HepG2 (cell line): ENCODE measurements around the gene MRPS7. TPM values are rescaled to one million over a fixed set of nuclear protein-coding genes. Genes with fewer than 3 reads are reported as not detected.

Experiments used
- AGO1 ChIP-seq: fragments of 200-400 bp; formaldehyde crosslinking; IDR thresholded peaks from 2 replicates; pipeline ENCODE4 v1.6.1; 2017; ENCODE audit warnings: mild to moderate bottlenecking, low read depth, low read length, moderate library complexity; ENCODE audit not compliant: poor library complexity, severe bottlenecking
- CCDC6 ChIP-seq: sonication (generic); formaldehyde crosslinking; IDR thresholded peaks from 2 replicates; pipeline ENCODE4 v1.8.1; 2022; ENCODE audit warnings: mild to moderate bottlenecking, missing genetic modification reagents, moderate library complexity
- FOSL1 ChIP-seq: sonication (generic); formaldehyde crosslinking; IDR thresholded peaks from 2 replicates; pipeline ENCODE4 v1.9.0; 2021; ENCODE audit warnings: missing genetic modification reagents, borderline replicate concordance
- FOXJ3 ChIP-seq: sonication (generic); formaldehyde crosslinking; IDR thresholded peaks from 2 replicates; pipeline ENCODE4 v1.4.0; 2020; ENCODE audit warnings: missing genetic modification reagents, mild to moderate bottlenecking, borderline replicate concordance
- HNRNPK ChIP-seq: fragments of 200-400 bp; formaldehyde crosslinking; IDR thresholded peaks from 2 replicates; pipeline ENCODE4 v1.6.1; 2018; ENCODE audit warnings: low read length, low read depth, moderate library complexity, mild to moderate bottlenecking; ENCODE audit not compliant: poor library complexity, severe bottlenecking
- MXD4 ChIP-seq: IDR thresholded peaks from 2 replicates; pipeline ENCODE4 v1.6.1; 2016; ENCODE audit warnings: mild to moderate bottlenecking, missing biosample characterization, missing genetic modification reagents
- PHF8 ChIP-seq: sonication (generic); formaldehyde crosslinking; IDR thresholded peaks from 2 replicates; pipeline ENCODE4 v1.5.0; 2020; ENCODE audit warnings: missing genetic modification reagents
- TBX3 ChIP-seq: fragments of 450-650 bp; IDR thresholded peaks from 2 replicates; pipeline ENCODE4 v1.6.1; 2017; ENCODE audit warnings: antibody characterized with exemption, mild to moderate bottlenecking, inconsistent platforms, borderline replicate concordance
- ZNF292 ChIP-seq: sonication (generic); formaldehyde crosslinking; IDR thresholded peaks from 2 replicates; pipeline ENCODE4 v1.8.1; 2022; ENCODE audit warnings: mild to moderate bottlenecking, low read depth, missing genetic modification reagents, borderline replicate concordance
- ZNF709 ChIP-seq: sonication (generic); formaldehyde crosslinking; IDR thresholded peaks from 2 replicates; pipeline ENCODE4 v1.5.0; 2020; ENCODE audit warnings: mild to moderate bottlenecking, missing genetic modification reagents
- ZNF816 ChIP-seq: sonication (generic); formaldehyde crosslinking; IDR thresholded peaks from 2 replicates; pipeline ENCODE4 v1.8.0; 2022; ENCODE audit warnings: missing genetic modification reagents, mild to moderate bottlenecking, borderline replicate concordance
- polyA plus RNA-seq, 8 experiments: library from polyadenylated mRNA; depleted of rRNA in 3 of 8; stranded (reverse) in 7 of 8; unstranded in 1 of 8; fragments of >200 nt; fragmentation: Illumina TruSeq in 4 of 8; extraction: Trizol in 4 of 8; gene quantifications; 2 replicates each; pipeline versions ENCODE4 v1.2.1 to v1.2.3, GENCODE V29; 2011 to 2016; ENCODE audit warnings: low read depth in 4 of 8, missing spikeins in 1 of 8, mixed read lengths in 1 of 8; ENCODE audit not compliant: insufficient read depth in 1 of 8
- total RNA-seq, 5 experiments: library from RNA; depleted of rRNA; stranded (reverse); fragments of >200 nt; fragmentation: Illumina TruSeq; extraction: Trizol; gene quantifications; 2 replicates each; pipeline ENCODE4 v1.2.3, GENCODE V29; 2016; ENCODE audit warnings: low read depth in 1 of 5
- TF ChIP-seq, protein P1 (sequence below): sonication (generic); formaldehyde crosslinking; IDR thresholded peaks from 2 replicates; pipeline ENCODE4 v1.4.0; 2020; ENCODE audit warnings: mild to moderate bottlenecking, missing genetic modification reagents
- TF ChIP-seq, protein P2 (sequence below): sonication (generic); formaldehyde crosslinking; IDR thresholded peaks from 2 replicates; pipeline ENCODE4 v1.9.0; 2021; ENCODE audit warnings: mild to moderate bottlenecking, missing genetic modification reagents
- TF ChIP-seq, protein P3 (sequence below): sonication (generic); formaldehyde crosslinking; IDR thresholded peaks from 2 replicates; pipeline ENCODE4 v1.5.1; 2020; ENCODE audit warnings: mild to moderate bottlenecking, missing genetic modification reagents, borderline replicate concordance
- TF ChIP-seq, protein P4 (sequence below): sonication (generic); formaldehyde crosslinking; IDR thresholded peaks from 2 replicates; pipeline ENCODE4 v1.5.0; 2020; ENCODE audit warnings: missing genetic modification reagents, mild to moderate bottlenecking, borderline replicate concordance

Gene MRPS7
- total and polyA plus RNA-seq, 2 of the 13 experiments (the other 11 are each of a cell fraction or from before 2014, with no cell fraction given): 97.0 to 162 TPM

DNA sequence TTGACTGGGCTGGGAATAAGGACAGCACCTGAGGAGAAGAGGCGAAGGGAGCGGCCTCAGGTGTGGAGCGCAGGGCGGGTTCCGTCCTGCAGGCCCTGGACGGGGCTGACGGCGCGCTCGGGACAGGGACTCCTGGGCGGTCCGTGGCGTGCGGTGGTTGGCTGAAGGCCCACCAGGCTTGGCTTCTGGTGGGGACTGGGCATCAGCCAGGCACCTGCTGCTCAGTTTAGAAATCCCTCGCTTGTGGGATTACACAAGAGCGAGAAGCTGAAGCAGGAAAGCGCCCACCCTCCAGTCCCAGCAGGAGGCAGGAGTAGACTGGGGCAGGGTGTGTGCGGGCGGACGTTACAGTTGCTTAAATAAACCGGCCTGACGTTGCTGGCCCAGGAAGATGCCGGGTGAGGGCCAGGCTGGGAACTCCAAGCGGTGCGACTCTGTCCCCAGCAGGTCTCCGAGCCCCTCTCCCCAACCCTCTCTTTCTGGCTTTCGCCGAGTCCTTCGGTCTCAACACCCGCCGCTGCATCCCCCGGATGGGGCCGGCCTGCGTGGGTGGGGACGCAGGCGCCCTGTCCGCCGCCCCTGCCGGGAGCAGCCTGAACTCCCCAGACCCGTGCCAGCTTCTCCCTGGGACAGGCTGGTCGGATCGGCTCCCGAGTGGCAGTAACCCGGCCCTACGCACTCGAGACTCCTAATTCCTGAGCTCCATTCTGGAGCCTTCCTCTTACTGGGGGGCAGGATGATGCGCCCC is 8.7 kb downstream of the MRPS7 start (continued):
- TF ChIP-seq FOSL1 (CRISPR knock-in tag) (no peak), TBX3 (no peak), CCDC6 (CRISPR knock-in tag) (0 out of 2 replicates have a peak, but pooled peaks have one; percentile 60), ZNF709 (CRISPR knock-in tag) (peak; percentile 49; the same call in 1 of the 2 replicates), FOXJ3 (CRISPR knock-in tag) (peak; percentile 61; the same call in 1 of the 2 replicates), ZNF292 (peak; percentile 92), ZNF816 (CRISPR knock-in tag) (0 out of 2 replicates have a peak, but pooled peaks have one; percentile 36), HNRNPK (no peak), PHF8 (CRISPR knock-in tag) (peak; percentile 60; the same call in 1 of the 2 replicates), AGO1 (peak; percentile 27), MXD4 (peak; percentile 43; the same call in 1 of the 2 replicates)
- TF ChIP-seq, protein P1, sequence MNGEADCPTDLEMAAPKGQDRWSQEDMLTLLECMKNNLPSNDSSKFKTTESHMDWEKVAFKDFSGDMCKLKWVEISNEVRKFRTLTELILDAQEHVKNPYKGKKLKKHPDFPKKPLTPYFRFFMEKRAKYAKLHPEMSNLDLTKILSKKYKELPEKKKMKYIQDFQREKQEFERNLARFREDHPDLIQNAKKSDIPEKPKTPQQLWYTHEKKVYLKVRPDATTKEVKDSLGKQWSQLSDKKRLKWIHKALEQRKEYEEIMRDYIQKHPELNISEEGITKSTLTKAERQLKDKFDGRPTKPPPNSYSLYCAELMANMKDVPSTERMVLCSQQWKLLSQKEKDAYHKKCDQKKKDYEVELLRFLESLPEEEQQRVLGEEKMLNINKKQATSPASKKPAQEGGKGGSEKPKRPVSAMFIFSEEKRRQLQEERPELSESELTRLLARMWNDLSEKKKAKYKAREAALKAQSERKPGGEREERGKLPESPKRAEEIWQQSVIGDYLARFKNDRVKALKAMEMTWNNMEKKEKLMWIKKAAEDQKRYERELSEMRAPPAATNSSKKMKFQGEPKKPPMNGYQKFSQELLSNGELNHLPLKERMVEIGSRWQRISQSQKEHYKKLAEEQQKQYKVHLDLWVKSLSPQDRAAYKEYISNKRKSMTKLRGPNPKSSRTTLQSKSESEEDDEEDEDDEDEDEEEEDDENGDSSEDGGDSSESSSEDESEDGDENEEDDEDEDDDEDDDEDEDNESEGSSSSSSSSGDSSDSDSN: peak; percentile 71
- TF ChIP-seq, protein P2, sequence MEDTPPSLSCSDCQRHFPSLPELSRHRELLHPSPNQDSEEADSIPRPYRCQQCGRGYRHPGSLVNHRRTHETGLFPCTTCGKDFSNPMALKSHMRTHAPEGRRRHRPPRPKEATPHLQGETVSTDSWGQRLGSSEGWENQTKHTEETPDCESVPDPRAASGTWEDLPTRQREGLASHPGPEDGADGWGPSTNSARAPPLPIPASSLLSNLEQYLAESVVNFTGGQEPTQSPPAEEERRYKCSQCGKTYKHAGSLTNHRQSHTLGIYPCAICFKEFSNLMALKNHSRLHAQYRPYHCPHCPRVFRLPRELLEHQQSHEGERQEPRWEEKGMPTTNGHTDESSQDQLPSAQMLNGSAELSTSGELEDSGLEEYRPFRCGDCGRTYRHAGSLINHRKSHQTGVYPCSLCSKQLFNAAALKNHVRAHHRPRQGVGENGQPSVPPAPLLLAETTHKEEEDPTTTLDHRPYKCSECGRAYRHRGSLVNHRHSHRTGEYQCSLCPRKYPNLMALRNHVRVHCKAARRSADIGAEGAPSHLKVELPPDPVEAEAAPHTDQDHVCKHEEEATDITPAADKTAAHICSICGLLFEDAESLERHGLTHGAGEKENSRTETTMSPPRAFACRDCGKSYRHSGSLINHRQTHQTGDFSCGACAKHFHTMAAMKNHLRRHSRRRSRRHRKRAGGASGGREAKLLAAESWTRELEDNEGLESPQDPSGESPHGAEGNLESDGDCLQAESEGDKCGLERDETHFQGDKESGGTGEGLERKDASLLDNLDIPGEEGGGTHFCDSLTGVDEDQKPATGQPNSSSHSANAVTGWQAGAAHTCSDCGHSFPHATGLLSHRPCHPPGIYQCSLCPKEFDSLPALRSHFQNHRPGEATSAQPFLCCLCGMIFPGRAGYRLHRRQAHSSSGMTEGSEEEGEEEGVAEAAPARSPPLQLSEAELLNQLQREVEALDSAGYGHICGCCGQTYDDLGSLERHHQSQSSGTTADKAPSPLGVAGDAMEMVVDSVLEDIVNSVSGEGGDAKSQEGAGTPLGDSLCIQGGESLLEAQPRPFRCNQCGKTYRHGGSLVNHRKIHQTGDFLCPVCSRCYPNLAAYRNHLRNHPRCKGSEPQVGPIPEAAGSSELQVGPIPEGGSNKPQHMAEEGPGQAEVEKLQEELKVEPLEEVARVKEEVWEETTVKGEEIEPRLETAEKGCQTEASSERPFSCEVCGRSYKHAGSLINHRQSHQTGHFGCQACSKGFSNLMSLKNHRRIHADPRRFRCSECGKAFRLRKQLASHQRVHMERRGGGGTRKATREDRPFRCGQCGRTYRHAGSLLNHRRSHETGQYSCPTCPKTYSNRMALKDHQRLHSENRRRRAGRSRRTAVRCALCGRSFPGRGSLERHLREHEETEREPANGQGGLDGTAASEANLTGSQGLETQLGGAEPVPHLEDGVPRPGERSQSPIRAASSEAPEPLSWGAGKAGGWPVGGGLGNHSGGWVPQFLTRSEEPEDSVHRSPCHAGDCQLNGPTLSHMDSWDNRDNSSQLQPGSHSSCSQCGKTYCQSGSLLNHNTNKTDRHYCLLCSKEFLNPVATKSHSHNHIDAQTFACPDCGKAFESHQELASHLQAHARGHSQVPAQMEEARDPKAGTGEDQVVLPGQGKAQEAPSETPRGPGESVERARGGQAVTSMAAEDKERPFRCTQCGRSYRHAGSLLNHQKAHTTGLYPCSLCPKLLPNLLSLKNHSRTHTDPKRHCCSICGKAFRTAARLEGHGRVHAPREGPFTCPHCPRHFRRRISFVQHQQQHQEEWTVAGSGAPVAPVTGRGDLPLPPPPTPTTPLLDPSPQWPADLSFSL: 0 out of 2 replicates have a peak, but pooled peaks have one; percentile 31
- TF ChIP-seq, protein P3, sequence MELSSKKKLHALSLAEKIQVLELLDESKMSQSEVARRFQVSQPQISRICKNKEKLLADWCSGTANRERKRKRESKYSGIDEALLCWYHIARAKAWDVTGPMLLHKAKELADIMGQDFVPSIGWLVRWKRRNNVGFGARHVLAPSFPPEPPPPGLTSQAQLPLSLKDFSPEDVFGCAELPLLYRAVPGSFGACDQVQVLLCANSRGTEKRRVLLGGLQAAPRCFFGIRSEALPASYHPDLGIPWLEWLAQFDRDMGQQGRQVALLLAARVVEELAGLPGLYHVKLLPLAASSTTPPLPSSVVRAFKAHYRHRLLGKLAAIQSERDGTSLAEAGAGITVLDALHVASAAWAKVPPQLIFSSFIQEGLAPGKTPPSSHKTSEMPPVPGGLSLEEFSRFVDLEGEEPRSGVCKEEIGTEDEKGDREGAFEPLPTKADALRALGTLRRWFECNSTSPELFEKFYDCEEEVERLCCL (CRISPR knock-in tag): 0 out of 2 replicates have a peak, but pooled peaks have one; percentile 27
- TF ChIP-seq, protein P4, sequence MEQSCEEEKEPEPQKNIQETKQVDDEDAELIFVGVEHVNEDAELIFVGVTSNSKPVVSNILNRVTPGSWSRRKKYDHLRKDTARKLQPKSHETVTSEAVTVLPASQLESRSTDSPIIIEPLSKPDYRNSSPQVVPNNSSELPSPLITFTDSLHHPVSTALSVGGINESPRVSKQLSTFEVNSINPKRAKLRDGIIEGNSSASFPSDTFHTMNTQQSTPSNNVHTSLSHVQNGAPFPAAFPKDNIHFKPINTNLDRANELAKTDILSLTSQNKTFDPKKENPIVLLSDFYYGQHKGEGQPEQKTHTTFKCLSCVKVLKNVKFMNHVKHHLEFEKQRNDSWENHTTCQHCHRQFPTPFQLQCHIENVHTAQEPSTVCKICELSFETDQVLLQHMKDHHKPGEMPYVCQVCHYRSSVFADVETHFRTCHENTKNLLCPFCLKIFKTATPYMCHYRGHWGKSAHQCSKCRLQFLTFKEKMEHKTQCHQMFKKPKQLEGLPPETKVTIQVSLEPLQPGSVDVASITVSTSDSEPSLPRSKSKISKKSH: no peak; the same call in none of the 2 replicates
